ENCODE data around the gene HTT. TPM values are rescaled to one million over a fixed set of nuclear protein-coding genes. Genes with fewer than 3 reads are reported as not detected.

Gene HTT
- total and polyA plus RNA-seq, 10 donors, result 10.0 to 124 (median 84.4) TPM

DNA sequence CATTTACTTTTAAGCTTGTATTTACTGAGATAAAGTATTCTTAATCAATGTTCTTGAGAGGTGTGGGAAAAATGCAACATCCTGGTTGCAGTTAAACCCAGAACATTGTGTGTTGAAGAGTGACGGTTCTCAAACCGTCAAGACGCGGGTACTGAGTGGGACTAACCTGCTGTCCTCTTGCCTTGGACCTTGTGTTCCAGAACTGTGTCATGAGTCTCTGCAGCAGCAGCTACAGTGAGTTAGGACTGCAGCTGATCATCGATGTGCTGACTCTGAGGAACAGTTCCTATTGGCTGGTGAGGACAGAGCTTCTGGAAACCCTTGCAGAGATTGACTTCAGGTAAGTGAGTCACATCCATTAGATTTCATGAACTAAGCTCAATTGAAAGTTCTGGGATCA, 59.7 kb downstream of the HTT start:
- Histone ChIP-seq H3K4me3 (no peak overlapping the region), H3K9me3 (no peaks in the 10 kb centered on the region), H3K27ac (no peak overlapping the region), H3K27me3 (replicated peaks in 1 of 7) (no peaks in the 10 kb centered on the region), H3K36me3 (peaks cover 0 to 100% (median 93%) of the 10 kb centered on the region in 6 donors), H3K4me1 (peaks cover 0 to 9% (median 2%) of the 10 kb centered on the region in 6 donors)
- no peak for TF ChIP-seq POLR2A (IDR thresholded peaks at IDR 0.05)
- no peak for TF ChIP-seq POLR2AphosphoS5 (IDR thresholded peaks at IDR 0.05)
- no peak for TF ChIP-seq CTCF (IDR thresholded peaks at IDR 0.05 in 8 of 11, conservative IDR thresholded peaks at IDR 0.05 in 3 of 11)
- no peak for DNase-seq
- WGBS, 5 donors, result 86 to 97% (median 93%) methylated on average over 5 of the region's 5 CpGs
- intact Hi-C loops (cut with DNase I; ENCODE audit: low total_unique reads), result no loop called here

DNA sequence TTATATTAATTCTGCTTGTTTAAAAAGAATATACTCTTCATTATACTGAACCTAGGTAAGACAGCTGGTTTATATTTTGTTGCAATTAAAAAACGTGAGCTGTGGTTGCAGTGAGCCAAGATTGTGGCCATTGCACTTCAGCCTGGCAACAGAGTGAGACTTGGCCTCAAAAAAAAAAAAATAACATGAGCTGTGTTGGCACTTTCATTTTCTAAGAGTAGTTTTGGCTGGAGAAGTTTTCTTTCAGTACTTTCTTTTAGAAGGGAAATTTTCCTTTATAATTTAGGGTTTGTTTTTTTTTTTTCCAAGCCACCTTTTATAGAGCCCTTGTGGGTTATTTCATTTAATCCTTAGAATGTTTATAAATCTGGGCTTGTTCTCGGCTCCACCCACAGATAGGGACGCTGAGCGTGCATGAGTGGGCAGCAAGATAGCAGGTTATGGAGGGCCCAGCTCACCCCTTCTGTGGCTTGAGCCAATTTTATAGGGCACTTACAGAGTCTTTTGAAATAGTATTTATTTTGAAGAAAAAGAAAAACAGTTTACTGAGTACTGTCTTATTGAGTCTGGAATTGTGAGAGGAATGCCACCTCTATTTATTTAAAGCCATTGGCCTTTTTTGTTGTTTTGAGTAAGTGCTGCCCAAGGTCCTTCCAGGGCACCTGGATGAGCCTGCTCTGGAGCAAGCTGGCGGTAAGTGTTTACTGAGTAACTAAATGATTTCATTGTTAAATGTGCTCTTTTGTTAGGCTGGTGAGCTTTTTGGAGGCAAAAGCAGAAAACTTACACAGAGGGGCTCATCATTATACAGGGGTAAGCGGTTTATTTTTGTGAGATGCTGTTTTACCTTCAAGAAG, 60.9 kb downstream of the HTT start:
- Histone ChIP-seq H3K4me1 (peaks cover 0 to 9% (median 2%) of the 10 kb centered on the region in 6 donors), H3K4me3 (no peak overlapping the region), H3K27me3 (replicated peaks in 1 of 7) (no peaks in the 10 kb centered on the region), H3K27ac (peak overlapping the region in 2 of 8 donors; percentile 14 to 23), H3K36me3 (peaks cover 1 to 100% (median 91%) of the 10 kb centered on the region in 6 donors), H3K9me3 (no peaks in the 10 kb centered on the region)
- DNase-seq, result no peak
- WGBS, 5 donors, result 77 to 86% (median 81%) methylated on average over 6 of the region's 6 CpGs
- TF ChIP-seq POLR2A (IDR thresholded peaks at IDR 0.05) (no peak), POLR2AphosphoS5 (IDR thresholded peaks at IDR 0.05) (no peak), CTCF (IDR thresholded peaks at IDR 0.05 in 8 of 11, conservative IDR thresholded peaks at IDR 0.05 in 3 of 11) (no peak)
- intact Hi-C loops (cut with DNase I; ENCODE audit: low total_unique reads), result no loop called here

DNA sequence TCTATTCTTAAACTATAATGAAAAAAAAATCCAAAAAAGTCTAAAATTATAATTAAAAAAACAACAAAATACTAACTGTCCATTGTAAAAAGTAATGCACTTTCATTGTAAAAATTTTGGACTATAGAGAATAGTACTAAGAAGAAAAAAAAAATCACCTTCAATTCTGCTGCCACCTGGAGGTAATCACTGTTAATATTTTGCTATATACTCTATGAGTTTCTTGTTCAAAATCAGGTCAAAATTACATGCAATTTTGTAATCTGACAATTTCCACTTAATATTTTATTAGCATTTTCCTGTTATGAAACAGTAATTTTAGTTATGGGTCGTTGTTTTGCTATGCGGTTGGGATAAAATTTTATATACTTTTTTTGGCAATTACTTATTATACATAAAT, 62.0 kb downstream of the HTT start:
- Histone ChIP-seq H3K9me3 (no peaks in the 10 kb centered on the region), H3K36me3 (peaks cover 3 to 100% (median 89%) of the 10 kb centered on the region in 6 donors), H3K27ac (no peak overlapping the region), H3K27me3 (replicated peaks in 1 of 7) (no peaks in the 10 kb centered on the region), H3K4me3 (no peak overlapping the region), H3K4me1 (peaks cover 0 to 9% (median 2%) of the 10 kb centered on the region in 6 donors)
- no peak for DNase-seq
- no peak for TF ChIP-seq POLR2A (IDR thresholded peaks at IDR 0.05)
- peak in 4 of 11 experiments; percentile 19 to 33 (median 24) for TF ChIP-seq CTCF (IDR thresholded peaks at IDR 0.05 in 8 of 11, conservative IDR thresholded peaks at IDR 0.05 in 3 of 11)
- WGBS, 5 donors, result 90 to 100% (median 98%) methylated on average over 2 of the region's 2 CpGs
- intact Hi-C loops (cut with DNase I; ENCODE audit: low total_unique reads), result no loop called here

GRCh38 chr4:3137908-3138307, 63.4 kb downstream of the HTT start:
- no peak overlapping the region for H3K4me3 ChIP-seq
- H3K4me1 ChIP-seq, result peaks cover 0 to 9% (median 2%) of the 10 kb centered on the region in 6 donors
- intact Hi-C loops (cut with DNase I; ENCODE audit: low total_unique reads), result no loop called here
- no peak for TF ChIP-seq CTCF (IDR thresholded peaks at IDR 0.05 in 8 of 11, conservative IDR thresholded peaks at IDR 0.05 in 3 of 11)
- TF ChIP-seq POLR2A (IDR thresholded peaks at IDR 0.05), result no peak
- no peak for TF ChIP-seq POLR2AphosphoS5 (IDR thresholded peaks at IDR 0.05)
- no peaks in the 10 kb centered on the region for H3K9me3 ChIP-seq
- 42 to 73% (median 52%) methylated on average over 2 of the region's 2 CpGs for WGBS, 5 donors
- no peak overlapping the region for H3K27ac ChIP-seq
- no peak for DNase-seq
- peaks cover 3 to 100% (median 84%) of the 10 kb centered on the region in 6 donors for H3K36me3 ChIP-seq
- H3K27me3 ChIP-seq (replicated peaks in 1 of 7), result no peaks in the 10 kb centered on the region

Measured in spleen (tissue), 11 donors.